HuH-7.5 (cell line): ENCODE results near the gene FAM32A.

Source experiments
- DNase-seq: peaks from one replicate; pipeline ENCODE4 v3.0.0; 2011; ENCODE audit warnings: low spot score

Gene FAM32A

DNA sequence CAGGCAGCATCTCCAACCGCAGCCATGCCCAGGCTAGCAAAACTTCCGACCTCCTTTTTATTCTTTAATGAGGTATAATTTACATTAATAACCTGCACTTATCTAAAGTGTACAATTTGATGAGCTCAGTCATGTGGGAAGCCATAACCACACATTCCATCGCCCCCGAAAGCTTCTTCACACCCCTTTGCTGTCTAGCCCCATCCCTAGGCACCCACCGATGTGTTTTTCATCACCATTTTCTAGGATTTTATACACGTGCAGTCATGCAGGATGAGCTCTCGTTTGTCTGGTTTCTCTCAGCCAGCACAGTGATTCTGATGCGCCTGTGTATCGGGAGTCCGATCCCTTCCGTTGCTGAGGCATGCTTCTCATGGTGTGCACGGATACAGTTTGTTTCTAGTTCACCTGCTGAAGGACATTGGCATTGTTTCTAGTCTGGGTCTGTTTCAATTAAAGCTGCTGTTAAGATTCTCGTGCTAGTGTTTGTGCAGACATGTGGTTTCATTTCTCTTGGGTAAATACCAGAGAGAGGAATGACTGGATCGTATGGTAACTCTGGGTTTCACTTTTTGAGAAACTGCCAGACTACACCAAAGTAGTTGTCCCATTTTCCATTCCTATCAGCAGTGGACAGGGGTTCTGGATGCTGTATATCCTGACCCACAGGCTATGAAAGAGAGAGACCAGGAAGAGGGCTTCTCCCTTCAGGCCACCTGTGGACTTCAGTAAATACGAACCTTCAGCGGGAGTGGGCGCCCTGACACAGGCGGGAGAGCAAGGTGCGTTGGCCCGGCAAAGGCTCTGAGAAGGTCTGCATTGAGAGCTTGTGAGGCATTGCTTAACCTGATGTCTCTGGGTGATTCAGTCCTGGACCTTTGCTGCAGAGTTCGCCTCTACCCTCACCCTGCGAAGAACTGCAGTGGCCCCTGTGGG lies 17.4 kb downstream of the FAM32A start:
- no peak for DNase-seq

DNA sequence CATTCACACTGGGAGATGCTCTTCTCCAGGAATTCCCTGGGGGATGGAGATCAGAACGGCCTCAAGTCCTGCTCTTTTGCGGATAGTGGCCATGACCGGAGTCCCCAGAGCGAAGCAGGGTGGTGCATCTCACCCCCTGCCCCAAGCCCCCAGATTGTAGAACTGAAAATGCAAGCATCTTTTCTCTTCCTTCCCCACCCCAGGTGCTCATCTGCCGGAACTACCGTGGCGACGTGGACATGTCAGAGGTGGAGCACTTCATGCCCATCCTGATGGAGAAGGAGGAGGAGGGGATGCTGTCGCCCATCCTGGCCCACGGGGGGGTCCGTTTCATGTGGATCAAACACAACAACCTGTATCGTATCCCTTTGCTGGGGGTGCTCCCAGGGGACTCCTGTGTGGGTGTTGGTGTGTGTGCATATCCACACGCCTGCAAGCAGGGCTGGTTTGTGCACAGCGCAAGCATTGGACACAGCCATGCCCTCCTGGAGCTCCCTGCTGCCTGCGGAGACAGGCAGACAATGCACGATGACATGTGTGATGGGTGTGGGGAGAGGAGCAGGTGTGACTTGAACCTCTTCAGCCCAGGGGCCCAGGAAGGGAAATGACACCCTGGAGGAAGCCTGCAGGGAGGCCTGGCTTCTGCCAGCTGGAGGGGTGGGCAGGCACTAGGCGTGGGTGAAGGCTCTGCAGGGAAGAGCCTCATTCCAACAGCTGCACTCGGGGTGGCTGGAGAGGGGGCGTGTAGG lies 18.2 kb downstream of the FAM32A start:
- DNase-seq = no peak

DNA sequence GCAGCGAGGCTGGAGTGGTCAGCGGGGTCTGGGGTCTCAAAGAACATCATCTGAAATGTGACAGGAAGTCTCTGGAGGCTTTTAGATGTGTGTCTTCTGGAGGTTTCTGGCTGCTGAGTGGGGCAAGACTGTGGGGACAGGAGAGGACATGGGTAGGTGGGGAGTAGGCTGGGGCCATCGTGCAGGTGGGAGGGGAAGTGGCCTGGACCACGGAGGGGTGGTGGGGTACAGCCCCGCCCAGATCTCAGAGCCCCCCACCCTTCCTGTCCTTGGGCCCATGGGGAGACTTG lies 18.7 kb downstream of the FAM32A start:
- DNase-seq = no peak

GRCh38 chr19:16205205-16206045 lies 20.2 kb downstream of the FAM32A start:
- no peak for DNase-seq

DNA sequence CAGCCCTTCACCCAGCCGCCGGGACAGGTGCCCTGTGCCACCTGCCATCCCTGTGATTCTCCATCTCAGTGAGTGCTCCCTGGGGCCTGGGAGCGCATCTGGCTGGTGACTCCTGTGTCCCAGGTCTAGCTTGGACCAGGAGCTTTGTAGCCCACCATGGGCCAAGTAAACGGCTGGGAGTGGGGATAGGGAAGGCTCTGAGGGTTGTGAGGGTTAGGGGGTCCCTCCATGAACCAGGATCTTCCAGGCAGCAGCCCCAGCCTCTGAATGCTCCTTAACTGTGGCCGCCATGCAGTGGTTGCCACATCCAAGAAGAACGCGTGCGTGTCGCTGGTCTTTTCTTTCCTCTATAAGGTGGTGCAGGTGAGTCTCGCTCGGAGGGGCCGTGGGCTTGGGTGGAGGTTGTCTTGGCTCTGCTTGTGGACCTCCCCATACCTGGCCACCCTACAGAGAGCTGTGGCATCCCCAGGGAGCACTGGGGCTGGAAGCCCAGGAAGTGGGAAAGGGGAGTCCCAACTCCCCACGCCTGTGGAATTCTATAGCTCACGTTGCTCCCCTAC lies 20.9 kb downstream of the FAM32A start:
- no peak for DNase-seq

GRCh38 chr19:16206637-16207036 lies 21.4 kb downstream of the FAM32A start:
- no peak for DNase-seq

- no peak for DNase-seq
Measured at GRCh38 chr19:16207063-16207462, 21.9 kb downstream of the FAM32A start.

DNA sequence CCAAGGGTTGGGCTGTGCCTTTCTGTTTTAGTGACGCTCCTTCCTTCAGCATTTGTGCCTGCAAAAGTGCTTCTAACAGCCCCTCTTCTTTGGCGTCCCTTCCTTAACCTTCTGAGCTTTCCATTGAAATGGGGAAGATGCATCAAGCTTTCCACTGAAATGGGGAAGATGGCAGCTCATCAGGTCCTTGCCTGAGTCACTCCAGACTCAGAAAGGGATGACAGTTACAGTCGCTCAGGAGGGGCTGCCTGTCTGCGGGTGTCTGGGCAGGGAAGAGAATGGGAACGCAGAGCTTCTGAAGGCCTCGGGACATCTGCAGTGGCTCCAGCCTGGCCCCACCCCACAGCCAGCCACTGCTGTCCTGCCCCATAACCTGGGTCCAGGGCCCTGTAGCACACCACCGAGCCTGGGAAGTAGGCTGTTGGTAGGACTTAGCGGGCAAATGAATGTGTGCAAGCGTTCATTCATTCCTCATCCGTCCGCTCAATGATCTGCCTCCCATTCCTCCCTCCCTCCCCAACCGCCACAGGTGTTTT lies 22.3 kb downstream of the FAM32A start:
- no peak for DNase-seq

GRCh38 chr19:16208064-16208759 lies 23.0 kb downstream of the FAM32A start:
- DNase-seq = no peak

DNA sequence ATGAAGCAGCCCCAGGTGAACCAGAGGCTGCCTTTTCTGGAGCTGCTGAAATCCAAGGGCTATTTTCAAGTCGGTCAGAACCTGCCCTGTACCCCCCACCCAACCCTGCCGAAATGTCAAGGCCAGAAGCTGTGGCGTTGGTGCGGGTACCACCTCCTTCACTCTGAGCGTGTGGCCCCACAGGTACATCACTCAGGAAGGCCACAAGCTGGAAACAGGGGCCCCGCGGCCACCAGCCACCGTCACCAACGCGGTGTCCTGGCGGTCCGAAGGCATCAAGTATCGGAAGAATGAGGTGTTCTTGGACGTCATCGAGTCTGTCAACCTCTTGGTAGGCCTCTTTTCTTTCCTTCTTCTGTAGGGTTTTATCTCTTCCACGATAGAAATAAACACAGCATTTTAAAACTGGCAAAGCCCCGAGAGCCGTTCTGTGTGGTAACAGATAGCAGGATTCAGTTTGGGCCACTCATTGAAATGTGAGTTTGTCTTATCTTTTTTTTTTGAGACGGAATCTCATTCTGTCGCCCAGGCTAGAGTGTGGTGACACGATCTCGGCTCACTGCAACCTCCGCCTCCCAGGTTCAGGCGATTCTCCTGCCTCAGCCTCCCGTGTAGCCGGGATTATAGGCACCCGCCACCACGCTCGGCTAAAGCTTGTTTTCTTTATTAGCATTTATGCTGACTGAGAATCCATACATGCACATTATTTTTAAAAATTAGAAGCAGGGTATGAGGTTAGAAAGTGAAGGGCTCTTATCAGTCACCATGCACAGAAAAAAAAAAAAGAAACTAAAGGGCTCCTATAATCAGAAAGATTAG lies 23.8 kb downstream of the FAM32A start:
- no peak for DNase-seq

DNA sequence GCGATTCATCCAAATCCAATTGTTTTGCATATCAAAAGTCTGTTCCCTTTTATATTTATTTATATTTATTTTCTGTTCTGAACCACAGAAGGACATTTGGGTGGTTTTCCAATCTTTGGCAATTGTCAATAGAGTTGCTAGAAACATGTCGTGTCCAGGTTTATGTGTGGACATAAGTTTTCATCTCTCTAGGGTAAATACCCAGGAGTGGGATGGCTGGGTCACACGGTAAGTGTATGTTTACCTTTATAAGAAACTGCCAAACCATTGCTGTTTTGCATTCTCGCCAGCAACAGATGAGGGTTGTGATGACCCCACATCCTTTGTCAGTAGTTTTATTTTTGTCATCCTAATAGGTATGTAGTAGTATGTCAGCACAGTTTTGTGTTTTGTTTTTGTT lies 25.0 kb downstream of the FAM32A start:
- no peak for DNase-seq

DNA sequence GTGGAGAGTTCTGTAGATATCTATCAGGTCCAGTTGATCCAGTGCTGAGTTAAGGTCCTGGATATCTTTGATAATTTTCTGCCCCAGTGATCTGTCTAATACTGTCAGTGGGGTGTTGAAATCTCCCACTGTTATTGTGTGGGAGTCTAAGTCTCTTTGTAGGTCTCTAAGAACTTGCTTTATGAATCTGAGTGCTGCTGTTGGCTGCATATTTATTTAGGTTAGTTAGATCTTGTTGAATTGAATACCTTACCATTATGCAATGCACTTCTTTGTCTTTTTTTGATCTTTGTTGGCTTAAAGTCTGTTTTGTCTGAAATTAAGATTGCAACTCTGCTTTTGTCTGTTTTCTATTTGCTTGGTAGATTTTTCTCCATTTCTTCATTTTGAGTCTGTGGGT lies 27.9 kb downstream of the FAM32A start:
- DNase-seq = no peak

GRCh38 chr19:16216744-16217670 lies 31.8 kb downstream of the FAM32A start:
- DNase-seq = no peak

GRCh38 chr19:16217716-16218451 lies 32.7 kb downstream of the FAM32A start:
- no peak for DNase-seq

DNA sequence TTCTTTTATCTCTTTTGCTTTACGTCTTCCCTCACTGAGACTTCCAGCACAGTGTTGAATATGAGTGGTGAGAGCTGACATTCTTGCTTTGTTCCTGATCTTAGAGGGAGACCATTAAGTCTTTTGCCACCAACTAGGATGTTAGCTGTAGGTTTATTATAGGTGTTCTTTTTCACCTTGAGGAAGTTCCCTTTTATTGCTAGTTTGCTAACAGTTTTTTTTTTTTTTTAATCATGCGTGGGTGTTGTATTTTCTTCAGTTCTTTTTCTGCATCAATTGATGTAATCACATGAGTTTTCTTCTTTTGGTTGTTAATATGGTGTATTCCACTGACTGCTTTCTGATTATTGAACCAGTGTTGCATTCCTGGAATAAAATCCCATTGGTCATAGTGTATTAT lies 33.6 kb downstream of the FAM32A start:
- DNase-seq = no peak

DNA sequence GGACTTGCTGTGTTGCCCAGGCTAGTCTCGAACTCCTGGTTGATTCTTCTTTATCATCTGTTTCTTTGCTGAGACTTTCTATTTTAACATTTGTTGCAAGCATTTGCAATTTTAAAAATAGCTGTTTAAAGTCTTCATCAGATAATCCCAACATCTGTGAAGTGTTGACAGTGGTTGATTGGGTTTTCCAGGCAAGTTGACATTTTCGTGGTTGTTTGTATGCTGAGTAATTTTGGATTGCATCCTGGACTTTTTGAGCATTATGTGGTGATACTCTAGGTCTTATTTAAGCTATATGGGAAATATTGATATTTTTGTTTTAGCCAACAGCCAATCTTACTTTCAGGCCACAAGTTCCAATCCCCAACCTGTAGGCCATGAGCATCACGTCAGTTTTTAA lies 37.6 kb downstream of the FAM32A start:
- no peak for DNase-seq

DNA sequence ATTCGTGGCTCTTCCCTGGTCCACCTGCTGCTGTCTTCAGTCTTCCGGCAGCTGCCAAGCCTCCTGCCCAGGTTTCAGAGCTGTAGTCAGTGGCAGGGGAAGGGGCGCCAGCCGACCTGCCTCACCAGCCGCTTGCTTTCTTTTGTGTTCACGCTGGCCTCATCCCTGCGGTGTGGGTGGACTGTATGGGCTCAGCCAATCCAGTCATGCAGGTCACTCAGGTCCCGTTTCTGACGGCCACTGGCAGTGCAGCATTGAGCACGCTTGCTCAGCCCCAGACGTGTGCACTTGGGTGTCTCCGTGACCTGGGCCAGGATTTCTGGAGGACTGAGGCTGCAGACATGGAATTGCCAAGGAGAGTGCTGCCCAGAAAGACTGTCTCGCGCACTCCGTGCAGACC lies 38.5 kb downstream of the FAM32A start:
- no peak for DNase-seq

- DNase-seq = no peak
Measured at GRCh38 chr19:16224293-16225045, 39.3 kb downstream of the FAM32A start.
